Stimulated activated CD8-positive, alpha-beta memory T cell treated with anti-CD3 and anti-CD28 coated beads, Interleukin-15, amount 100 ng/mL, for 24 hours (primary cell): ENCODE measurements around the gene SDCCAG8.

ENCODE experiments used
- DNase-seq: peaks from one replicate; pipeline ENCODE4 v3.0.0-alpha.2; 2020; ENCODE audit warnings: low read depth

SDCCAG8 gene

GRCh38 chr1:243457363-243457982, 201.6 kb downstream of the SDCCAG8 start:
- DNase-seq = no peak

- no peak for DNase-seq
These were observed 203.2 kb downstream of the SDCCAG8 start for GRCh38 chr1:243459059-243459458.

- DNase-seq = no peak
These were observed 205.9 kb downstream of the SDCCAG8 start for GRCh38 chr1:243461700-243462099.

GRCh38 chr1:243462929-243463697, 207.3 kb downstream of the SDCCAG8 start:
- no peak for DNase-seq

GRCh38 chr1:243465081-243465480, 209.2 kb downstream of the SDCCAG8 start:
- DNase-seq = no peak

GRCh38 chr1:243465738-243466137, 209.9 kb downstream of the SDCCAG8 start:
- DNase-seq = no peak

GRCh38 chr1:243469497-243469896, 213.7 kb downstream of the SDCCAG8 start:
- DNase-seq = no peak

GRCh38 chr1:243470502-243470901, 214.7 kb downstream of the SDCCAG8 start:
- DNase-seq = no peak

GRCh38 chr1:243471026-243471685, 215.3 kb downstream of the SDCCAG8 start:
- DNase-seq = no peak

- no peak for DNase-seq
These were observed 216.2 kb downstream of the SDCCAG8 start for GRCh38 chr1:243471754-243472745.

GRCh38 chr1:243473227-243474135, 217.6 kb downstream of the SDCCAG8 start:
- no peak for DNase-seq

- DNase-seq = no peak
These were observed 218.5 kb downstream of the SDCCAG8 start for GRCh38 chr1:243474136-243474881.

- DNase-seq = no peak
These were observed 219.1 kb downstream of the SDCCAG8 start for GRCh38 chr1:243474906-243475305.

- no peak for DNase-seq
These were observed 220.1 kb downstream of the SDCCAG8 start for GRCh38 chr1:243475966-243476365.

- DNase-seq = no peak
These were observed 222.0 kb downstream of the SDCCAG8 start for GRCh38 chr1:243477731-243478290.

- no peak for DNase-seq
These were observed 225.3 kb downstream of the SDCCAG8 start for GRCh38 chr1:243481101-243481500.

- no peak for DNase-seq
These were observed 226.5 kb downstream of the SDCCAG8 start for GRCh38 chr1:243482141-243483022.

GRCh38 chr1:243483071-243483771, 227.4 kb downstream of the SDCCAG8 start:
- no peak for DNase-seq
